ENCODE data around the gene TTLL9. TPM values are rescaled to one million over a fixed set of nuclear protein-coding genes. Genes with fewer than 3 reads are reported as not detected.

TTLL9 gene
- polyA plus RNA-seq, 1 of the 3 experiments (the other 2 are of a cell fraction) = 0.23 TPM

GRCh38 chr20:31872406-31872805 lies 2.0 kb downstream of the TTLL9 start:
- TF ChIP-seq PBX3 (IDR thresholded peaks at IDR 0.05) (no peak), REST (IDR thresholded peaks at IDR 0.05; ENCODE audit: low read depth, low read length) (no peak), POLR2AphosphoS5 (IDR thresholded peaks at IDR 0.05; ENCODE audit: low read depth, low read length) (no peak), FOSL2 (IDR thresholded peaks at IDR 0.05; ENCODE audit: borderline replicate concordance, low read depth) (no peak), GABPA (IDR thresholded peaks at IDR 0.05; ENCODE audit: low read depth) (no peak), NRF1 (IDR thresholded peaks at IDR 0.05; ENCODE audit: low read depth, low read length) (no peak), TAF1 (IDR thresholded peaks at IDR 0.05; ENCODE audit: borderline replicate concordance, low read depth, low read length) (no peak), RCOR1 (IDR thresholded peaks at IDR 0.05; ENCODE audit: low read length) (no peak), CHD2 (IDR thresholded peaks at IDR 0.05; ENCODE audit: low read length, partially characterized antibody) (no peak), RXRA (IDR thresholded peaks at IDR 0.05; ENCODE audit: borderline replicate concordance, low read depth) (no peak)
- TF ChIP-seq, protein P1, sequence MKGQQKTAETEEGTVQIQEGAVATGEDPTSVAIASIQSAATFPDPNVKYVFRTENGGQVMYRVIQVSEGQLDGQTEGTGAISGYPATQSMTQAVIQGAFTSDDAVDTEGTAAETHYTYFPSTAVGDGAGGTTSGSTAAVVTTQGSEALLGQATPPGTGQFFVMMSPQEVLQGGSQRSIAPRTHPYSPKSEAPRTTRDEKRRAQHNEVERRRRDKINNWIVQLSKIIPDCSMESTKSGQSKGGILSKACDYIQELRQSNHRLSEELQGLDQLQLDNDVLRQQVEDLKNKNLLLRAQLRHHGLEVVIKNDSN (IDR thresholded peaks at IDR 0.05; ENCODE audit: borderline replicate concordance, low read depth) = no peak
- TF ChIP-seq, protein P2, sequence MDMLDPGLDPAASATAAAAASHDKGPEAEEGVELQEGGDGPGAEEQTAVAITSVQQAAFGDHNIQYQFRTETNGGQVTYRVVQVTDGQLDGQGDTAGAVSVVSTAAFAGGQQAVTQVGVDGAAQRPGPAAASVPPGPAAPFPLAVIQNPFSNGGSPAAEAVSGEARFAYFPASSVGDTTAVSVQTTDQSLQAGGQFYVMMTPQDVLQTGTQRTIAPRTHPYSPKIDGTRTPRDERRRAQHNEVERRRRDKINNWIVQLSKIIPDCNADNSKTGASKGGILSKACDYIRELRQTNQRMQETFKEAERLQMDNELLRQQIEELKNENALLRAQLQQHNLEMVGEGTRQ (IDR thresholded peaks at IDR 0.05; ENCODE audit: borderline replicate concordance, low read depth, low read length) = no peak
- Histone ChIP-seq H3F3A (replicated peaks; ENCODE audit: insufficient read depth) (peaks cover 5% of the 10 kb centered on the region), H3K4me3 (ENCODE audit: low read depth in 2 of 2, low read length in 1 of 2) (no peak overlapping the region), H3K9me3 (peaks cover under 1% of the 10 kb centered on the region; the same call in 1 of the 2 replicates), H3K4me1 (ENCODE audit: control insufficient read depth in 1 of 2, insufficient read depth in 2 of 2, low read depth in 1 of 2, low read length in 1 of 2) (peaks cover 0 to 23% of the 10 kb centered on the region in 2 experiments; a peak in 1 of 4 replicates), H3K27me3 (ENCODE audit: insufficient read depth) (no peaks in the 10 kb centered on the region), H4K20me1 (ENCODE audit: insufficient read depth) (no peaks in the 10 kb centered on the region), H3K9me2 (no peaks in the 10 kb centered on the region), H3K36me3 (replicated peaks in 1 of 2; ENCODE audit: control insufficient read depth in 1 of 2, insufficient read depth in 2 of 2, low read length in 1 of 2) (no peaks in the 10 kb centered on the region), H3K4me2 (no peak overlapping the region), H3K9ac (no peak overlapping the region), H3K79me2 (ENCODE audit: insufficient read depth) (no peaks in the 10 kb centered on the region), H3K27ac (ENCODE audit: low read depth in 2 of 2, low read length in 1 of 2) (no peak overlapping the region), H2AFZ (ENCODE audit: low read depth) (no peak overlapping the region)
- WGBS (ENCODE audit: low lambda C conversion rate) = 92% methylated on average over 6 of the region's 6 CpGs
- ChIA-PET CTCF (interaction anchor here (0.8 to 3.3 kb wide), 4 partner anchors 20 to 79 kb away, joined by 3 to 12 read pairs (median 7); partner anchors contain the start of genes FOXS1 and PDRG1), POLR2A (interaction anchor here (1.4 kb wide), 1 partner anchor 11 kb away, joined by 6 read pairs; no protein-coding TSS in a partner anchor)
- no peak for DNase-seq

Measured in SK-N-SH (cell line).